B cell (primary cell): ENCODE results near the gene PGM2. TPM values are rescaled to one million over a fixed set of nuclear protein-coding genes. Genes with fewer than 3 reads are reported as not detected.

Source experiments
- ATAC-seq: fragments of 200-7000 bp; cut with Tn5 transposase; one replicate; pipeline ENCODE4 v1.10.0; 2021; ENCODE audit warnings: low read depth, mild to moderate bottlenecking, moderate number of reproducible peaks, moderate library complexity
- CTCF ChIA-PET: fragments of 350-600 bp; sonication (Branson Sonifier 250); formaldehyde crosslinking; loops from one replicate; lab custom pipeline; 2021; ENCODE audit warnings: antibody characterized with exemption, inconsistent platforms; lab: Charles Lee
- POLR2A ChIA-PET: fragments of 350-600 bp; sonication (Branson Sonifier 250); formaldehyde crosslinking; loops from one replicate; lab custom pipeline; 2021; ENCODE audit warnings: antibody characterized with exemption; lab: Charles Lee
- DNase-seq: peaks from one replicate; pipeline ENCODE4 v3.0.0; 2013
- H2AFZ ChIP-seq: 2 replicates; pipeline ENCODE4 v1.6.1; 2012; ENCODE audit warnings: mild to moderate bottlenecking, low read depth, low read length; ENCODE audit not compliant: insufficient read depth, poor library complexity, severe bottlenecking
- H3K27ac ChIP-seq, 2 donors: 1 replicate in 1 of 2; 2 replicates in 1 of 2; pipeline ENCODE4 v1.5.1; 2012 to 2013; ENCODE audit warnings: low read length in 2 of 2, mild to moderate bottlenecking in 2 of 2, moderate library complexity in 1 of 2
- H3K27me3 ChIP-seq, 4 experiments: fragments of 200-600 bp in 1 of 4; sonication (generic) in 1 of 4; replicated peaks in 1 of 4; 1 replicate in 2 of 4; 2 replicates in 2 of 4; pipeline versions ENCODE4 v1.6.1 to v1.7.0; 2013 to 2016; ENCODE audit warnings: low read length in 3 of 4, mild to moderate bottlenecking in 2 of 4, mixed read lengths in 1 of 4, moderate library complexity in 1 of 4; ENCODE audit not compliant: insufficient read depth in 4 of 4, control insufficient read depth in 3 of 4; ENCODE audit errors: control extremely low read depth in 1 of 4
- H3K36me3 ChIP-seq, 2 experiments: replicated peaks in 1 of 2; 1 replicate in 1 of 2; 2 replicates in 1 of 2; pipeline versions ENCODE4 v1.6.1 to v1.7.1; 2013; ENCODE audit warnings: low read length in 1 of 2; ENCODE audit not compliant: insufficient read depth in 2 of 2, control insufficient read depth in 1 of 2; ENCODE audit errors: control extremely low read depth in 1 of 2, extremely low read depth in 1 of 2
- H3K4me1 ChIP-seq, 2 donors: fragments of 200-600 bp in 1 of 2; sonication (generic) in 1 of 2; 1 replicate in 1 of 2; 2 replicates in 1 of 2; pipeline versions ENCODE4 v1.5.1 to v1.6.1; 2013 to 2017; ENCODE audit warnings: low read length in 2 of 2; ENCODE audit not compliant: control insufficient read depth in 2 of 2, insufficient read depth in 2 of 2
- H3K4me2 ChIP-seq: replicated peaks from 2 replicates; pipeline ENCODE3; 2012; ENCODE audit warnings: mild to moderate bottlenecking, low read depth, low read length; ENCODE audit not compliant: poor library complexity, severe bottlenecking
- H3K4me3 ChIP-seq, 5 experiments: fragments of 200-600 bp in 1 of 5; sonication (generic) in 1 of 5; 1 replicate in 3 of 5; 2 replicates in 2 of 5; pipeline versions ENCODE4 v1.5.1 to v1.7.0; 2011 to 2016; ENCODE audit warnings: low read length in 4 of 5, mild to moderate bottlenecking in 4 of 5, low read depth in 2 of 5, control low read depth in 1 of 5, moderate library complexity in 1 of 5; ENCODE audit not compliant: insufficient read depth in 1 of 5; ENCODE audit errors: control extremely low read depth in 1 of 5, extremely low read depth in 1 of 5
- H3K79me2 ChIP-seq: fragments of 200-600 bp; sonication (generic); one replicate; pipeline ENCODE4 v1.6.0; 2016; ENCODE audit warnings: low read length; ENCODE audit not compliant: control insufficient read depth, insufficient read depth
- H3K9ac ChIP-seq: fragments of 200-600 bp; sonication (generic); 2 replicates; pipeline ENCODE4 v1.6.1; 2017; ENCODE audit warnings: mild to moderate bottlenecking, low read length, moderate library complexity
- H3K9me3 ChIP-seq, 3 donors: one replicate each; pipeline versions ENCODE4 v1.6.1 to v1.7.1; 2013; ENCODE audit warnings: low read length in 2 of 3; ENCODE audit not compliant: control insufficient read depth in 2 of 3, insufficient read depth in 1 of 3; ENCODE audit errors: control extremely low read depth in 1 of 3
- H4K20me1 ChIP-seq: 2 replicates; pipeline ENCODE4 v1.6.0; 2012; ENCODE audit warnings: mild to moderate bottlenecking, low read length; ENCODE audit not compliant: insufficient read depth, control insufficient read depth, poor library complexity, severe bottlenecking
- H3K27ac Mint-ChIP-seq: one replicate; pipeline ENCODE4 v1.8.0; 2021; ENCODE audit warnings: mixed read lengths
- H3K27me3 Mint-ChIP-seq: one replicate; pipeline ENCODE4 v1.8.0; 2021; ENCODE audit warnings: mixed read lengths
- H3K4me1 Mint-ChIP-seq: one replicate; pipeline ENCODE4 v1.8.0; 2021; ENCODE audit warnings: mixed read lengths
- H3K4me3 Mint-ChIP-seq: one replicate; pipeline ENCODE4 v1.8.0; 2021; ENCODE audit warnings: mixed read lengths
- H3K9me3 Mint-ChIP-seq: one replicate; pipeline ENCODE4 v1.8.0; 2022; ENCODE audit warnings: mixed read lengths; ENCODE audit not compliant: insufficient read depth
- CTCF ChIP-seq: fragments of 200-600 bp; IDR thresholded peaks from one replicate; pipeline ENCODE4 v1.8.0; 2022; ENCODE audit warnings: antibody characterized with exemption, mild to moderate bottlenecking
- EZH2 ChIP-seq: IDR thresholded peaks from 2 replicates; pipeline ENCODE4 v1.6.1; 2012; ENCODE audit warnings: borderline replicate concordance, low read depth, mild to moderate bottlenecking, moderate library complexity, low read length; ENCODE audit not compliant: insufficient read depth, poor library complexity, severe bottlenecking
- WGBS: methylation state at CpG from one replicate; pipeline ENCODE4 v1.1.5; 2013; ENCODE audit warnings: missing lambda C conversion rate; ENCODE audit not compliant: insufficient coverage; 5-methylcytosine and 5-hydroxymethylcytosine counted together
- intact Hi-C: fragments of 100-400 bp; cut with micrococcal nuclease; formaldehyde crosslinking; loops from one replicate; pipeline ENCODE4 v1.10.0; 2022
- polyA plus RNA-seq: library from polyadenylated mRNA; depleted of rRNA; stranded (reverse); fragments of >200 nt; gene quantifications from 2 replicates; pipeline ENCODE4 v1.2.3, GENCODE V29; 2012
- total RNA-seq, 2 donors: library from RNA; stranded (reverse); fragments of 120-200 nt in 1 of 2; gene quantifications; 1 replicate in 1 of 2; 2 replicates in 1 of 2; pipeline versions ENCODE4 v1.2.3 to v1.2.4, GENCODE V29; 2013 to 2022

Gene PGM2
- total and polyA plus RNA-seq, 2 donors (not counting 1 experiment from before 2014, with no cell fraction given) = 5.3 to 20.9 TPM

DNA sequence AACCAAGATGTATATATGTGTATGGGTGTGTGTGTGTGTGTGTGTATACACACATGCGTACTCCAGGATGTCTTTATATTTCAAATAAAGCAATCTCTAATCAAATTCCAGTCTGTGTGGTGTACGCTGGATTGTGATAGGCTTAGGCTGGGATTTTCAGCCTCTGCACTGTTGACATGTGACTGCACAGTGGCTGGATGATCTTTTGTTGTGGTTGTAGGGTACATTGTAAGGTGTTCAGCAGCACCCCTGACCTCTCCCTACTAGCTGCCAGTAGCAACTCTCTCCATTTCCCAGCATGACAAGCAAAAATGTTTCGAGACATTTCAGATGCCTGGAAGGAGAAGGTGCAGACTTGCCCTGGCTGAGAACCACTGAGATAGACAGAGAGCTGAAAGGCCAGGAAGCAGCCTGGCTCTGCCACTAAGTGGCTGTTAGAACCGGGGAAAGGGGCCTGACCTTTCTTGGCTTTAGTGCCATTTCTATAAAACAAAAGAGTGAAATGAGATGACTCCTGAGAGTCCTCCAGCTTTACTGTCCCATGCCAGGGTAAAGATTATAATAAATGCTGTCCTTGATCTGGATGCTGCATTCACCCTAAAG is 10.5 kb downstream of the PGM2 start:
- intact Hi-C loops = no loop called here
- CTCF ChIA-PET = no interaction called here
- H2AFZ ChIP-seq = no peak overlapping the region

GRCh38 chr4:37837446-37837845 is 11.0 kb downstream of the PGM2 start:
- no peaks in the 10 kb centered on the region for H3K79me2 ChIP-seq
- no peaks in the 10 kb centered on the region for H3K9me3 ChIP-seq
- H2AFZ ChIP-seq = no peak overlapping the region
- CTCF ChIA-PET = no interaction called here
- H3K36me3 ChIP-seq = peaks cover 15 to 65% of the 10 kb centered on the region in 2 experiments
- no peak overlapping the region for H3K4me3 Mint-ChIP-seq
- DNase-seq (no peak), ATAC-seq (no peak)
- H3K9me3 Mint-ChIP-seq = no peaks in the 10 kb centered on the region
- POLR2A ChIA-PET = no interaction called here
- no peak overlapping the region for H3K27ac ChIP-seq
- peaks cover 15% of the 10 kb centered on the region for H3K4me1 Mint-ChIP-seq
- no peaks in the 10 kb centered on the region for H3K27me3 ChIP-seq
- no peaks in the 10 kb centered on the region for H3K27me3 Mint-ChIP-seq
- peak overlapping the region; percentile 11 for H3K4me2 ChIP-seq
- H4K20me1 ChIP-seq = no peaks in the 10 kb centered on the region
- no peak overlapping the region for H3K27ac Mint-ChIP-seq
- H3K9ac ChIP-seq = no peak overlapping the region
- intact Hi-C loops = no loop called here
- H3K4me3 ChIP-seq = no peak overlapping the region
- no CpG with 5 or more reads among the region's 2 CpGs for WGBS
- TF ChIP-seq EZH2 (no peak), CTCF (no peak)
- peaks cover 8 to 10% of the 10 kb centered on the region in 2 donors for H3K4me1 ChIP-seq

More for the DNA sequence above, 10.5 kb downstream of the PGM2 start:
- peaks cover 20% of the 10 kb centered on the region for H3K4me1 Mint-ChIP-seq
- H3K4me3 ChIP-seq = no peak overlapping the region
- DNase-seq (no peak), ATAC-seq (no peak)
- no peak overlapping the region for H3K4me3 Mint-ChIP-seq
- peaks cover 8 to 10% of the 10 kb centered on the region in 2 donors for H3K4me1 ChIP-seq
- no peak overlapping the region for H3K27ac Mint-ChIP-seq
- 33% methylated on average over 2 of the region's 4 CpGs for WGBS
- no peaks in the 10 kb centered on the region for H3K27me3 Mint-ChIP-seq
- no peaks in the 10 kb centered on the region for H3K9me3 ChIP-seq
- POLR2A ChIA-PET = no interaction called here
- H3K9ac ChIP-seq = no peak overlapping the region
- H3K27me3 ChIP-seq = no peaks in the 10 kb centered on the region
- H3K79me2 ChIP-seq = no peaks in the 10 kb centered on the region
- no peaks in the 10 kb centered on the region for H3K9me3 Mint-ChIP-seq
- H3K27ac ChIP-seq = no peak overlapping the region
- TF ChIP-seq CTCF = no peak
- no peak for TF ChIP-seq EZH2
- H3K4me2 ChIP-seq = peak overlapping the region; percentile 11
- no peaks in the 10 kb centered on the region for H4K20me1 ChIP-seq
- H3K36me3 ChIP-seq = peaks cover 15 to 68% of the 10 kb centered on the region in 2 experiments
